ENCODE measurements around the gene OR11H12. TPM values are rescaled to one million over a fixed set of nuclear protein-coding genes. Genes with fewer than 3 reads are reported as not detected.
"Not testable (repeated sequence)": the region's sequence is repeated elsewhere in the genome, so short reads cannot be mapped to it uniquely, and the experiment has no call there.

Gene OR11H12, protein sequence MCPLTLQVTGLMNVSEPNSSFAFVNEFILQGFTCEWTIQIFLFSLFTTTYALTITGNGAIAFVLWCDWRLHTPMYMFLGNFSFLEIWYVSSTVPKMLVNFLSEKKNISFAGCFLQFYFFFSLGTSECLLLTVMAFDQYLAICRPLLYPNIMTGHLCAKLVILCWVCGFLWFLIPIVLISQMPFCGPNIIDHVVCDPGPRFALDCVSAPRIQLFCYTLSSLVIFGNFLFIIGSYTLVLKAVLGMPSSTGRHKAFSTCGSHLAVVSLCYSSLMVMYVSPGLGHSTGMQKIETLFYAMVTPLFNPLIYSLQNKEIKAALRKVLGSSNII
- not detected for total RNA-seq
- polyA plus RNA-seq: not detected
- long read RNA-seq, donor 1: 0 reads
- long read RNA-seq, donor 2: 0 reads
- long read RNA-seq, donor 3: 0 reads

DNA sequence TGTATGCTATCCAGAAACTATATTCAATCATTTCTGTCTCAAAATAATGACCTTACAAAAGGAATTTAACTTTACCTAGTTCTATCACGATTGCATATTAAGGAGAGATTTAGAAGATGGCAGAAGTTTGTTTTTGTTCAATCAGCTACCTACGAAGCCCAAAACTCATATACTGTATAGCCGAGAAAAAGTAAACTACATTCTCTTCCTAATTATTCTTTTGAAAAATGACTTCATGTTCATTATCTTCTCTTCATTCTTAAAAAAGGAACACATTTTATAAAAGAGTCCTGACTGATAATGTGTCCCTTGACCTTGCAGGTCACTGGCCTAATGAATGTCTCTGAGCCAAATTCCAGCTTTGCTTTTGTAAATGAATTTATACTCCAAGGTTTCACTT is at the start of gene OR11H12:
Gene OR11H12, plus strand, starts transcription at position 301 of the 400 bp plus-strand sequence. Its CDS starts 0 bp downstream, at position 301.
- H3K27me3 ChIP-seq; DNase-seq; intact Hi-C loops (cut with DNase I); H3K9me3 ChIP-seq; H3K36me3 ChIP-seq; H3K4me1 ChIP-seq; H3K4me3 ChIP-seq; H3K27ac ChIP-seq; ATAC-seq: not testable (repeated sequence)
- no CpG with 5 or more reads among the region's 3 CpGs for WGBS, 2 donors

DNA sequence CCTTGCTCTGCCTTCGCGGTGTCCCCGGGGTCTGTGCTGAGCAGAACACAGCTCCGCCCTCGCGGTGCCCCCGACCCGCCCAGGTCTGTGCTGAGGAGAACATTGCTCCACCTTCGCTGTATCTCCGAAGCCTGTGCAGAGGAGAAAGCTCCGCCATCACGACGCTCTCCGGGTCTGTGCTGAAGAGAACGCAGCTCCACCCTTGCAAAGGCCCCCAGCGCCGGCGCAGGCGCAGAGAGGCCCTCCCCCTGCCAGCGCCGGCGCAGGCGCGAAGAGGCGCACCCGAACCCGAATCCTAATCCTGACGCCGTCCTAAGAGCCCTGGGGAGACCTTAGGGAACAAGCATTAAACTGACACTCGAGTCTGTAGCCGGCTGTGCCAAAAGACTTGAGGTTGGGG is 18.0 kb upstream of the OR11H12 start:
- H3K36me3 ChIP-seq; H3K4me1 ChIP-seq; ATAC-seq; H3K4me3 ChIP-seq; H3K9me3 ChIP-seq; intact Hi-C loops (cut with DNase I); H3K27ac ChIP-seq; H3K27me3 ChIP-seq; DNase-seq: not testable (repeated sequence)
- WGBS, 2 donors: 64 to 65% methylated on average over 18 to 26 of the region's 31 CpGs

DNA sequence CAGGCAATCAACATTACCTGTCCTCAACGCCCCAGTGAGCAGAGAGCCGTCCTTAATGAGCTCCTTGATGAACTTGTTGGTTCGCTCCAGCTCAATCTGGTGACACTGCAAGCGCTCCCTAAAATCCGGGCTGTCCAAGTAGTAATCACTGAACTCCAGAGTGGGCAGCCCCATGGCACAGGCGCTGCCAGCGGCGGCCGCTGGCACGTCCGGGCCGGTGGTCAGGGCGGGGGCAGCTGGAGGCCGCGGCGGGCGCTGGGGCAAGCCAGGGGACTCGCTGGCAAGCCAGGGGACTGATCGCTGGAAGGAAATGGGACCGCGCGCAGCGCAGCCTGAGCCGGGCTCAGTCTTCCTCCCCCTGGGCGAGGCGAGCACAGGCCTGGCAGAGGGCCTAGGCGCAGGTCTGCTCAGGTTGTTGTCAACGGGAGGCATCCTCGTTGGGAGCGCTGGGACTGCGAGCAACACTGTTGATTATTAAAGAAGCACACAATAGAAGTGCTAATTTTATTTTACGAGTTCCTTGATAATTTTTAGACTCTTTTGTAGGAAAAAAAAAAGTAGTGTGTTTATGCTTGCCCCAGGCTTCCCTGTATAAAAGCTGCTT is 25.8 kb downstream of the OR11H12 start:
- H3K4me3 ChIP-seq; H3K27me3 ChIP-seq; intact Hi-C loops (cut with DNase I); ATAC-seq; H3K27ac ChIP-seq; H3K9me3 ChIP-seq; H3K4me1 ChIP-seq; H3K36me3 ChIP-seq: not testable (repeated sequence)
- WGBS, 2 donors: 73% methylated on average over 5 to 12 of the region's 32 CpGs
- peak in 1 of 2 donors; percentile 3 for DNase-seq

DNA sequence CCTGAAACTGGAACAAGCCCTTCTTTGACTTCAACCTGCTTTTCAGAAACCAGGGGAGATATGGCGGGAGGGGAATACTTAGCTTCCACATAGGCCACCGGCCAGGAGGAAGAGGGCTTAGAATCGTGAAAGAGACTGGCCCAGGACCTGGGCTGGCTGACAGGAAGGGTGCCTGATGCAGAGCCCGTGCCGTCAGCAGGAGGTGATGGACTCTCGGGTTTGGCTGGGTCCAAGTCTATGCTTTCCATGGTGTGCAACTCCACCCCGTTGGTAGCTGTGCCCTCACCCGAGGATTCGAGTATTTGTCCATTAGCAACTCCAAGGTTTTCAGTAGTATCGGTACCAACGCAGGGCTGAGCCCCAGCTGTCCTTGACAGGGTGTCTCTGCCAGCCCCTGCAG is 35.1 kb downstream of the OR11H12 start:
- DNase-seq; H3K4me3 ChIP-seq; H3K9me3 ChIP-seq; H3K27me3 ChIP-seq; H3K27ac ChIP-seq; H3K36me3 ChIP-seq; intact Hi-C loops (cut with DNase I); H3K4me1 ChIP-seq: not testable (repeated sequence)
- peak in 2 of 8 donors; percentile 19 to 22 for ATAC-seq
- WGBS, 2 donors: 50 to 100% methylated on average over 1 of the region's 11 CpGs

DNA sequence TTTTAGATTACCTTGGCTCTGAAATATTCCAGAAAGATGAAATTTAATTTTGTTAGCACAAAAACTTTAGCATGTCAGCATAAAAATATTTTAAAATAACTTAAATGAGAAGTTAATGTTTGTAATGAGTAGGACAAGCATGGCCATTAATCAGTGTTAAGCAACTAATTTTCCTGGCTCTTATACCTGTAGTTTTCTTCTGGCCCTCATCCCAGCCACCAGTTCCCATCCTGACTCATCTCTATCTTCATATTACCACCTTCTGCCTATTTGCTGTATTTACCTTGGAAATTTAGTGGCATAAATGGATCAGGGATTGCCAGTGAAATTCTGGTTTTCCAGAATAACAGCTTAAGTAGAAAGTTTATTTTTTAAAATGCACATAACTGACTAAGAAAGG is 37.1 kb downstream of the OR11H12 start:
- DNase-seq; H3K4me1 ChIP-seq; ATAC-seq; H3K27ac ChIP-seq; H3K9me3 ChIP-seq; H3K36me3 ChIP-seq; H3K27me3 ChIP-seq; H3K4me3 ChIP-seq; intact Hi-C loops (cut with DNase I): not testable (repeated sequence)

DNA sequence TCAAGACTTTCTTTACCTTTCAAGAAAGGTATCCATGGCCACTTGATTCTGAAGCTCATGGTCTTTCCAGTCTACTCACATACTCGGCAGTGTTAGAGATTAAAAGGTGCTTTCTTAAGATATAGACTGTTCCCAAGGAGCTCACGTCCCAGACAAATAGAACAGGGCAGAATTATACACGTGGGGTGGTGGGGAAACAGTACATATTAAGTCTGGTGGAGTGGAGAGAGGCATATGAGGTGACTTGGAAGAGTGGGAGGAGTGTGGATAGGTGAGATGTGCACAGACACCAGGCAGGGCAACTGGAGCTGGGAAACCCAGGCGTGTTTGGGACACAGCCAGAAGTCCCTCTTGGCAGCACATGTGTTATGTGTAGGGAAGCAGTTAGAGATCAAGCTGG is 37.9 kb downstream of the OR11H12 start:
- H3K27ac ChIP-seq; H3K9me3 ChIP-seq; H3K27me3 ChIP-seq; ATAC-seq; H3K4me1 ChIP-seq; H3K36me3 ChIP-seq; DNase-seq; H3K4me3 ChIP-seq; intact Hi-C loops (cut with DNase I): not testable (repeated sequence)
- WGBS, 2 donors: 11 to 16% methylated on average over 2 of the region's 4 CpGs

DNA sequence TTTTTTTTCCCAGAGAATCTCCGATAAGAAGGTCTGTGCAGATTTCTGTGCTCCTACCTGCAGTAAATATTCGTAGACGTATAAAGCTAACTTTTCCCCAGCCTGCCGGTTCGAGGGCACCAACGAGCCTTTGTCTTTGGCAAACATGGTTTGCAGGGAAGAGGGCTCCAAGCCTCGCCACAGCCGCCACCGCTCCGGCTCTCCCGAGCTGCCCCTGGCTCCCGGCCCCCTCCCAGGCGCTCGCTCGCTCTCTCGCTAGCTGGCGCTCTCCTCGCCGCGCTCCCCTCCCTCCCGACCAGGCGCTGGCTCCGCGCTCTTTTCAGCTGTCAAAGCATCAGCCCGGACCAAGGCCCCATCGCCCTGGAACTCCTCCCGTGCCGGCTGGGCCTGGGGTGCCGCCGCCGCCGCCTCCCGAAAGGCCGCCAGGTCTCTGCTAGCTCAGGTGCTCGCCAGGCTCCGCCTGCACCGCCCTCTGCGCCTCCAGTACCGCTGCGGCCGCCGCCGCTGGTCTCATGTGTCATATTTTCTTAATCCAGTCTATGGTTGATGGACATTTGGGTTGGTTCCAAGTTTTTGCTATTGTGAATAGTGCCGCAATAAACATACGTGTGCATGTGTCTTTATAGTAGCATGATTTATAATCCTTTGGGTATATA is 45.3 kb downstream of the OR11H12 start:
- ATAC-seq; intact Hi-C loops (cut with DNase I); H3K4me3 ChIP-seq; H3K27ac ChIP-seq; H3K36me3 ChIP-seq; H3K9me3 ChIP-seq; DNase-seq; H3K27me3 ChIP-seq; H3K4me1 ChIP-seq: not testable (repeated sequence)
- 49 to 62% methylated on average over 18 to 20 of the region's 45 CpGs for WGBS, 2 donors

All from heart right ventricle (tissue), 16 donors.